H7 (cell line): ENCODE results near the gene ERMAP. TPM values are rescaled to one million over a fixed set of nuclear protein-coding genes. Genes with fewer than 3 reads are reported as not detected.
"Not testable (repeated sequence)": the region's sequence is repeated elsewhere in the genome, so short reads cannot be mapped to it uniquely, and the experiment has no call there.

Experiments used
- DNase-seq: peaks from one replicate; pipeline ENCODE4 v3.0.0; 2012
- H3K27me3 ChIP-seq: 2 replicates; pipeline ENCODE4 v1.6.0; 2011; ENCODE audit warnings: mild to moderate bottlenecking, low read length; ENCODE audit not compliant: control insufficient read depth, insufficient read depth
- H3K36me3 ChIP-seq: replicated peaks from 2 replicates; pipeline ENCODE4 v1.5.1; 2011; ENCODE audit warnings: low read length; ENCODE audit not compliant: control insufficient read depth, insufficient read depth
- H3K4me3 ChIP-seq: 2 replicates; pipeline ENCODE4 v1.5.1; 2011; ENCODE audit warnings: low read depth, mild to moderate bottlenecking, control low read depth, low read length, moderate library complexity; ENCODE audit not compliant: insufficient read depth
- total RNA-seq: library from RNA; depleted of rRNA; stranded (reverse); fragments of >200 nt; shearing (Covaris generic); gene quantifications from 2 replicates; pipeline ENCODE4 v1.2.3, GENCODE V29; 2014

ERMAP gene
- total RNA-seq, 1 experiment from 2014 or later: 4.6 TPM

DNA sequence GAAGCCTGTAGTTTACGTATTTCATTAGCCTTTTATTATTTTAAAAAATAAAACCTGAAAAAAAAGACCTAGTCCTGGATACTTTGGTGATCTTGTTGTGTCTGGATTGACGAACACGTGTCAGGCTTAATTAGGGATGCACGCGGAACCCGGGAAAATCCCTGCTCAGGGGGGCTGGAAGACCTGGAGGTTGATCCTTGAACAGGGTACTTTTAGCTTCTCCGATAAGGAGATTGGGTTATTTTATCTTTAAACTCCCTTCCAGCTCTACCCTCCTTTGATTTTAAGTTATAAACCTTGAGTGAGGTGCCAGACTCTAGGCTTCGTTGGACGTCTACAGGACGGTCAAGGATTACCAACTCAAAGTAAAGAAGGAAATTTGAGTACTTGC, 28.9 kb downstream of the ERMAP start:
- Histone ChIP-seq H3K4me3 (peak overlapping the region; percentile 48), H3K27me3 (no peaks in the 10 kb centered on the region; the same call in 1 of the 2 replicates), H3K36me3 (peaks cover 4% of the 10 kb centered on the region)
- DNase-seq: peak; percentile 44

DNA sequence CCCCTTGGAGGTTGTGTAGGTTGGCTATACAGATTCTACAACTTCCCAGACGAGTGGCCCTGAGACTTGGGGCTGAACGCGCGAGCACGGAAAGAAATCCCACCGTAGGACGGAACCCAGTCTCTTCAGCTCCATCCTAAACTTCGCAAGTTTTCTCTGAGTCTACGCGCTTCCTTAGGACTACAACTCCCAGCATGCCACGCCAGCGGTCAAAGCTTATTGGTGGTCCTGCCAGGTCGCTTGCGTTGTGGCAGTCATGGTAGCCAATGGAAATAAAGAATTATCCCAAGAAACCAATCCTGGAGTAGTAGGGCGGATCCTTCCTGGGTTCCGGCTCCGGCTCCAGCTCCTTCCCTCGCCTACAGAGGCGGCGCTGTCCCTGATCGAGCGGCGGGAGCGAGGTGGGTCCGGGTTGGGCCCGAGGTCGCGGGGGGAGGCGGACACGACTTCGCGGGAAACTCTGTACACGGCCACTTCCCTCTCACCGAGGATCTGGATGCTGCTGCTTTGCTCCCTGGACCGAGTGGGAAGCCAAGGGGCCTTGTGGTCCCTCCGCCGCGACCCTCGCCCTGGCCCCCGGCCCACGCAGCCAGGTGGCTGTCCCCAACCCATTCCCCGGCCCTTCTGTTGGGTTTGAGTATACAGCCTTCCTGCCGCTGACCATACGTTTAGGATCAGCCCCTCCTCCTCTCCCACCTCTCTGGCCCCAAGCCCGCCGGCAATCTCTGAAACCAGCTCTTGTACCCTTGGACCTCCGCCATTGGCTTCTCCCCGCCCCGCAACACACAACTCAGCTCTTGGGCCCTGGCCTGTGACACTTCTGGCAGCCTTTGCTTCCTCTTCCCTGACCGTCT, 29.6 kb downstream of the ERMAP start, which contains the start of gene ZNF691:
ZNF691 (plus strand) TSS at position 357 of the 854 bp plus-strand sequence. CDS start 3,046 bp downstream, outside the sequence.
- DNase-seq: peak; percentile 98
- H3K36me3 ChIP-seq: peaks cover 10% of the 10 kb centered on the region
- H3K27me3 ChIP-seq: no peaks in the 10 kb centered on the region; the same call in 1 of the 2 replicates
- peak within 1 kb of the TSS; percentile 81 for H3K4me3 ChIP-seq

DNA sequence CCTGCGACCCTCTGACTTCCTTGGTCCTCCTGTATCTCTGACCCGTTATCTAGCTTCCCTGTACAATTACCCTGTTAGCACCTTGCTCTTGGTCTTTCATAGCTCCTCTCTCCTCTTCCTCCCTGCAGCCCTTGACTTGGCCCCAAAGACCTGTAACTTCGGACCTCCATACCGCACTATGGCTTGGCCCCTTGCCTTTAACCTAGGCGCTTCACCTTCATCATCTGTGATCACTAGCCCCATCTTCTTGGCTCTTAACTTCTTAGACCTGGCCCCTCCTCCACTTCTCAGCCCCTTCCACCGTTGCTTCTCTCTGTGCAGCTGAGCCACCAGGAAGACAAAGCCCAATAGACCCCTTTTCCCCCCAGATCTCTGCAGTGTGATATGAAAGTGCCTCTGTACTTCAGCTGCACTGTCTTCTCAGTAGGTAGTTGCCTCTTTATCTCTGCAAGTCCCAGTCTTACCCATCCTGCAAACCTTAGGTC, 30.2 kb downstream of the ERMAP start:
- H3K36me3 ChIP-seq: peaks cover 16% of the 10 kb centered on the region
- DNase-seq: no peak
- peak overlapping the region; percentile 81 for H3K4me3 ChIP-seq
- H3K27me3 ChIP-seq: no peaks in the 10 kb centered on the region; the same call in 1 of the 2 replicates

DNA sequence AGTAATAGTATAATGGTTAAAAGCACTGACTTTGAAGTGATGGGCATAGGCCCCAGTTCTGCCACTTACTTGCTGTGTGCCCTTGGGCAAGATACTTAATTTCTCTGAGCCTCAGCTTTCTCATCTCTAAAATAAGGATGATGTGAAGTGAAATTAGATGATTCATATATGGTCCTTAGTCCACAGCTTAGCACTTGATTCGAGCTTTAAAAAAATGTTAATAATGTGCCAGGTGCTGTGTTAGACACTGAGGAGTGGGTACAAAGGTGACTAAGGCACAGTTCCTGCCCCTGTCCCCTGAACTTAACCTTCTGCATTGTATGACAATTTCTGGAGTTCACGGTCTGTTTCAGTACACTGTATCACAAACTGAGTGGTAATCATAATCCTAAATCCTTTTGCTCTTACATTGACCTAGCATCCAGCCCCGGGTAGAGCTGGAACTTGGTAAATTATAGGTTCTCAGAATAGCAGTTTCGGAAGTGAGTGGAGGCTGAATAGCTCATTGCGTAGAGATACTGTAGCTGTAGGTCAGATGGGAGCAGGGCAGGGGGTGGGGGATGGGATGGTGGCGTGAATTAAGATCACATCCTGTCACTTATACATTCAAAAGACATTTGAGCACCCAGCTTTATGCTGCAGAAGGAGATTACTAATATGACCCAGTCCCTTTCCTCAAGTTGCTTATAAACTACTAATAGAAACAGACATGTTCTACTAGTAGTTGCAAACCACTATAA, 31.0 kb downstream of the ERMAP start:
- no peak for DNase-seq
- no peak overlapping the region for H3K4me3 ChIP-seq
- peaks cover 16% of the 10 kb centered on the region for H3K36me3 ChIP-seq
- H3K27me3 ChIP-seq: no peaks in the 10 kb centered on the region; the same call in 1 of the 2 replicates

DNA sequence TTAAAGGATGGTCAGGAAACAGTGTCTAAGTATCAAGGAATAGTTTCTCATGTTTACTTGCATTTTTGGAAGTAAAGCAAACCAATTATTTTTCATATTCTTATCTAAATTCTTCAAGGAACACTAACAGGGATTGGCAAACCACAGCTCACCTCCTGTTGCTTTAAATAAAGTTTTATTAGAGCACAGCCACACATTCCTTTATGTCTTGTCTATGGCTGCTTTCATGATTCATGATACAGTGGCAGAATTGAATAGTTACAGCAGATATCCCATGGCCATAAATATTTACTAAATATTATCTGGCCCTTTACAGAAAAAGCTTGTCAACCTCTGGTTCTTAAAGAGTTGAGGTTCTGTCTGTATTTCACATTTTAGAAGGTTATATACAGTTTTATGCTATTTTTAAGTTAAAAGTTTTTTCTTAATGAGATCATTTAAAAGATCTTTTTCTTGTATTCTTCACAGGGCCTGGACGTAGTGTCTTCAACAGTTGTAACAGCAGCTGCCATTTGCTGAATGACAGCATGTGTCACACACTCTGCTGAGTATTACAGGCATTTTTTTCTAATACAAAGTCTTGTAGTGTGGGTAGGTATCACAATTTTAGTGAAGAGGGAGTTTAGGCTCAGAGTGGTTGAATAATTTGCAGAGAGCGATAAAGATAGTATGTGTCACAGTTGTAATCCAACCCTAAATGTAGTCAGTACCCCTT, 32.1 kb downstream of the ERMAP start:
- DNase-seq: no peak
- Histone ChIP-seq H3K4me3 (no peak overlapping the region), H3K27me3 (no peaks in the 10 kb centered on the region; the same call in 1 of the 2 replicates), H3K36me3 (peaks cover 16% of the 10 kb centered on the region)

DNA sequence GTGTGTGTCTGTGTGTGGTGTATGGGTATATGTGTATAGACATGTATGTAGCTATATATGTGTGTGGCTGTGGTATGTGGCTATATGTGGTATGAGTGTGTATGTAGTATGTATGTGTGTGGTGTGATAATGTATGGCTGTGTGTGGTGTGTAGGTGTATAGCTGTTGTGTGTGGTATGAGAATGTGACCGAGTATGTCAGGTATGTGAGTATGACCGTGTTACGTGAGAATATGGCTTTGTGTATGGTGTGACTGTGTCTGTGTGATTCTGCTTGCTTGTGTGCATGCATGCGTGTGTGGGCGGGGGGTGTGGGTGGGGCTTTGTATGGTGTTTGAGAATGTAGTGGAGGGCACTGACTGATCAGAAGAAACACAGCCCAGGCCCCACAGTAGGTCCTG, 33.0 kb downstream of the ERMAP start:
- no peaks in the 10 kb centered on the region; the same call in 1 of the 2 replicates for H3K27me3 ChIP-seq
- DNase-seq: no peak
- H3K4me3 ChIP-seq: no peak overlapping the region
- peaks cover 16% of the 10 kb centered on the region for H3K36me3 ChIP-seq

DNA sequence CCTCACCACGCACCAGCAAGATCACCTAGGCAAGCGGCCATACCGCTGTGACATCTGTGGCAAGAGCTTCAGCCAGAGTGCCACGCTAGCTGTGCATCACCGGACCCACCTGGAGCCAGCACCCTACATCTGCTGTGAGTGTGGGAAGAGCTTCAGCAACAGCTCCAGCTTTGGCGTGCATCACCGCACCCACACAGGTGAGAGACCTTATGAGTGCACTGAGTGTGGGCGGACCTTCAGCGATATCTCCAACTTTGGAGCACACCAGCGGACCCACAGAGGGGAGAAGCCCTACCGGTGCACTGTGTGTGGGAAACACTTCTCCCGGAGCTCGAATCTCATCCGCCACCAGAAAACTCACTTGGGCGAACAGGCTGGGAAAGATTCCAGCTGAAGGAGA, 34.5 kb downstream of the ERMAP start:
- no peak overlapping the region for H3K4me3 ChIP-seq
- no peak for DNase-seq
- no peaks in the 10 kb centered on the region for H3K27me3 ChIP-seq
- H3K36me3 ChIP-seq: peaks cover 16% of the 10 kb centered on the region

DNA sequence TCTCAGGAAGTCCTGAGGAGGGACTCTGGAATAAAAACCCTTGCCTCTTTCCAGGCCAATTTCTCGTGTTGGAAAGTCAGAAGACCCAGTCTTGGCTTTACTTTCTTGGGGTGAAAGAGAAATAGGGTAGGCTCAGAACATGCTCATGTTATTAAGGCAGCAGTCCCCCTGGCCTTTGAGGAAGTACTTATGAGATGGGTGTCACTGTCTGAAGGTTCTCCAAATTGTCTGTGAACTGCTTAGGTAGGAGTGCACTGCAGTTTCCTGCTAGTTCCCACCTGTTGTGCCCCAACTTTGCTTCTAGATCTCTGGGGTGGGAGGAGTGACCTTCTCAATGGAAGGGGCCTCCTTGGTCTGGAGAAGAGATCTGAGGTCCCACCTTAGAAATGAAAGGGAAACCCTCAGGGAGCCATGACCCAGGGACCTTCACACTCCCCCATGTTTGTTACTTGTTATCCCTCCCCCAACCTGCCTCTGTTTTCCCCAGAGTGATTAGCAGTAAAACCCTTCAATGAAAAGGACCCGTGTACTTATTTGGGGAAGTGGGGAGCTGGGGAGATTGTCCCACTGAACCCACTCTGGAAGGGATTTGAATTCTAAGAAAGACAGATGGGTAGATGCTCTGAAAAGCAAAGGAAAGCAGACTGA, 35.2 kb downstream of the ERMAP start:
- no peaks in the 10 kb centered on the region for H3K27me3 ChIP-seq
- peaks cover 16% of the 10 kb centered on the region for H3K36me3 ChIP-seq
- no peak for DNase-seq
- H3K4me3 ChIP-seq: no peak overlapping the region

DNA sequence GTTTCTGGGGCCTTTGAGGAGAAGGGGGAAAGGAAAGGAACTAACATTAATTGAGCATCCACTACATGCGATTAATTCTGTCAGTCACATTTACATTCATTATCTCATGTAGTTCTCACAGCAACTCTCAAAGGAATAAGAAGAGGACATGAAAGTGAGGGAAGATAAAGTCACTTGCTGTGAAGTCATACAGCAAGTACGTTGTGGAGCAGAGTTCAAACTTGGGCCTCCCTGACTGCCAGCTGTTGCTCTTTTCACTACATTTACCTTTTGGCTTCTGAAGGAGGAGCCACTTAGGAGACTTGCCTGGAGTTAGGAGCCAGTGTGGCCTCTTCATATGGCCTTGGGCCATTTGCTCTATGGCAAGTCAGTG, 35.7 kb downstream of the ERMAP start:
- DNase-seq: no peak

DNA sequence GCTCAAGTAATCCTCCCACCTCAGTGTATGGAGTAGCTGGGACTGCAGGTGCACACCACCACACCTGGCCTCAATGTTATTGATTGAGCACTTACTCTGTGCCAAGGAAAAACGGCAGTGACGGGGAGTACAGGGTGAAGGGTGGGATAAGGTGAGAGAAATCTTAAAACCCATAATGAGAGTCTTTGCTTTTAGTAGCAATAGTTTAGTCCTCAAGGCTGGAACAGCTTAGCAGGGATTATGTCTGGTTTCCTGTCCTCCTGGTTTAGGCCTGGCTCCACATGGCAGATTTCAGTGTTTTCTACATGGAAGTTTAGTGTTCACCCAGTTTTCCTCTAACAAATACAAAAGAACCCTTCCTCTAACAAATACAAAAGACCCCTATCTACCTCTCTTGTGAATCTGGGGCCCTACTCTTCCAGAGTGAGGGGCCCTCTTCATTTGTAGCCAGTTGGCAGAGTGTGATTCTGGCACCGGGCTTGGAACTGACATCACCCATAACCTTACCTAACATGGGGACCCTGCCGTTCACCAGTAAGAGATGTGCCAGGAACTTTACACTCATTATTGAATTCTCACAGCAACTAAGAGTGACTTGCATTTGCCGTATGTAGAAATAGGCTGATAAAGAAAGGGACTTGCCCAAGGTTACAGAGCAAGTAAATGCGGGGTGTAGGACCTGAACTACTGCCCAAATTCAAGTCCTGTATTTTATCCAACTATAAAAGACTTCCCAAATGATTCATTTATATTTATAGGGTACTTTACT, 36.4 kb downstream of the ERMAP start:
- Histone ChIP-seq H3K27me3 (no peaks in the 10 kb centered on the region), H3K4me3 (no peak overlapping the region), H3K36me3 (peaks cover 16% of the 10 kb centered on the region)
- no peak for DNase-seq

More for the DNA sequence above, 35.7 kb downstream of the ERMAP start:
- no peak overlapping the region for H3K4me3 ChIP-seq
- H3K36me3 ChIP-seq: peaks cover 16% of the 10 kb centered on the region
- no peaks in the 10 kb centered on the region for H3K27me3 ChIP-seq

DNA sequence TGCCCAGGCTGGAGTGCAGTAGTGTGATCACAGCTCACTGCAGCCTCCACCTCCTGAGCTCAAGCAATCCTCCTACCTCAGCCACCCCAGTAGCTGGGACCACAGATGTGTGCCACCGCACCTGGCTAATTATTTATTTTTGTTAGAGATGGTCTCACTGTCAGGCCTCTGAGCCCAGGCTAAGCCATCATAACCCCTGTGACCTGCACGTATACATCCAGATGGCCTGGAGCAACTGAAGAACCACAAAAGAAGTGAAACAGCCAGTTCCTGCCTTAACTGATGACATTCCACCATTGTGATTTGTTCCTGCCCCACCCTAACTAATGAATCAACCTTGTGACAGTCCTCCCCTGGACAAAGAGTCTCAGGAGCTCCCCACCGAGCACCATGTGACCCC, 39.6 kb downstream of the ERMAP start:
- DNase-seq: not testable (repeated sequence)

DNA sequence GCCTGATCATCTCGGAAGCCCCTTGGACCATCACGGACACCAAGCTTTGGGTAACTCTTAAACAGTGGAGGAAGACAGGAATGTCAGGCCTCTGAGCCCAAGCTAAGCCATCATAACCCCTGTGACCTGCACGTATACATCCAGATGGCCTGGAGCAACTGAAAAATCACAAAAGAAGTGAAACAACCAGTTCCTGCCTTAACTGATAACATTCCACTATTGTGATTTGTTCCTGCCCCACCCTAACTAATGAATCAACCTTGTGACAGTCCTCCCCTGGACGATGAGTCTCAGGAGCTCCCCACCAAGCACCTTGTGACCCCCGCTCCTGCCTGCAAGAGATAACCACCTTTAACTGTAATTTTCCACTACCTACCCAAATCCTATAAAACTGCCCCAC, 42.4 kb downstream of the ERMAP start:
- not testable (repeated sequence) for H3K4me3 ChIP-seq, H3K27me3 ChIP-seq, DNase-seq, H3K36me3 ChIP-seq

More for the DNA sequence above, 39.6 kb downstream of the ERMAP start:
- H3K27me3 ChIP-seq, H3K4me3 ChIP-seq, H3K36me3 ChIP-seq: not testable (repeated sequence)

DNA sequence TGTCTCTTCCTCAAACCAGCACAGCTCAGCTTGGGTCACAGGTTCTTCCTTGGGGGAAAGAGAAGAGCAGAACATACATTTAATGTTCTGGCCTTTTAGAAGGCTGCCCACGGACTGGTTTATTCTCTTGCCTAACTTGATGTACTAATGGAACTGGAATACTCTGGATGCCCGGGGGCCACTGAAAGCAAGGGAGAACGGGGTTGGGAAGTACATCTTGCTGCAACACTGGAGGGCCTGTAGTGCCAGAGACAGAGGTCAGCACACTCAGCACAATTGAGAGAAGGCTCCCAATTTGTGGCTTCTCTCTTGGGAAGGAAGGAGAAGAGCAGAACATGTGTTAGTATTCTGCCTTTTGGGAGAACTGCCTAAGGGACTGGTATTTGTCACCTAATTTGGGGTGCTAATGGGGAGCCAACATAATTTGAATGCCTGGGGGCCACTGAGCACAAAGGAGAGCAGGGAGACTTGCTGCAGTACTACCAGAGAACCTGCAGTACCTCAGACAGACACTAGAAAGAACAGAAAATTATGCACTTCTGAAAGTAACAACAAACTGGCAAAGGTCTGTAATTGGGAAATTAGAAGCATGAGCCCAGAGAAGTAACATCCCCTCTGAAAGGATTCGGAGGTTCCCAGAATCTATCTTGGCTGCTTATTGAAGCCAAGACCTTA, 43.6 kb downstream of the ERMAP start:
- no peak overlapping the region for H3K4me3 ChIP-seq
- no peaks in the 10 kb centered on the region for H3K27me3 ChIP-seq
- no peaks in the 10 kb centered on the region for H3K36me3 ChIP-seq
- DNase-seq: peak; percentile 44
